Progenitor cell of endocrine pancreas (in vitro differentiated cells): ENCODE results near the gene RPTOR. TPM values are rescaled to one million over a fixed set of nuclear protein-coding genes. Genes with fewer than 3 reads are reported as not detected.

ENCODE experiments used
- DNase-seq: peaks from one replicate; pipeline ENCODE4 v3.0.0; 2021; ENCODE audit warnings: low spot score; ENCODE audit not compliant: unreplicated experiment
- H3K27ac Mint-ChIP-seq: 2 replicates; pipeline ENCODE4 v1.8.0; 2021; ENCODE audit warnings: mild to moderate bottlenecking, moderate library complexity, mixed read lengths
- H3K27me3 Mint-ChIP-seq: 2 replicates; pipeline ENCODE4 v1.8.0; 2021; ENCODE audit warnings: mixed read lengths
- H3K36me3 Mint-ChIP-seq: 2 replicates; pipeline ENCODE4 v1.8.0; 2022; ENCODE audit warnings: mixed read lengths; ENCODE audit not compliant: insufficient read depth
- H3K4me1 Mint-ChIP-seq: 2 replicates; pipeline ENCODE4 v1.8.0; 2021; ENCODE audit warnings: low read depth, mixed read lengths
- H3K4me3 Mint-ChIP-seq: 2 replicates; pipeline ENCODE4 v1.8.0; 2021; ENCODE audit warnings: low read depth, mild to moderate bottlenecking, moderate library complexity, mixed read lengths
- H3K9me3 Mint-ChIP-seq: 2 replicates; pipeline ENCODE4 v1.8.0; 2021; ENCODE audit warnings: low read depth, mixed read lengths
- CTCF ChIP-seq: fragments of 200-600 bp; sonication (generic); IDR thresholded peaks from one replicate; pipeline ENCODE4 v1.5.0; 2021; ENCODE audit warnings: antibody characterized with exemption, mild to moderate bottlenecking; ENCODE audit not compliant: unreplicated experiment
- total RNA-seq: library from RNA; stranded (reverse); gene quantifications from 2 replicates; pipeline ENCODE4 v1.2.1, GENCODE V29; 2021

The RPTOR gene
- total RNA-seq, 1 donor from 2014 or later, result 40.0 TPM

- no peak for DNase-seq
- Mint-ChIP-seq H3K4me1 (no peaks in the 10 kb centered on the region), H3K27me3 (no peaks in the 10 kb centered on the region), H3K9me3 (no peaks in the 10 kb centered on the region), H3K27ac (no peak overlapping the region), H3K36me3 (peaks cover 3% of the 10 kb centered on the region), H3K4me3 (no peak overlapping the region)
- TF ChIP-seq CTCF, result no peak
Observed at GRCh38 chr17:80936723-80937122, 392.1 kb downstream of the RPTOR start.

GRCh38 chr17:80937462-80938381 is 393.1 kb downstream of the RPTOR start:
- DNase-seq, result no peak
- Mint-ChIP-seq H3K27me3 (no peaks in the 10 kb centered on the region), H3K27ac (no peak overlapping the region), H3K9me3 (no peaks in the 10 kb centered on the region), H3K36me3 (peaks cover 5% of the 10 kb centered on the region), H3K4me1 (no peaks in the 10 kb centered on the region), H3K4me3 (no peak overlapping the region)
- no peak for TF ChIP-seq CTCF

GRCh38 chr17:80938556-80938955 is 393.9 kb downstream of the RPTOR start:
- H3K36me3 Mint-ChIP-seq, result peaks cover 5% of the 10 kb centered on the region
- DNase-seq, result no peak
- TF ChIP-seq CTCF, result no peak
- no peaks in the 10 kb centered on the region for H3K27me3 Mint-ChIP-seq
- no peaks in the 10 kb centered on the region for H3K4me1 Mint-ChIP-seq
- H3K27ac Mint-ChIP-seq, result no peak overlapping the region
- no peak overlapping the region for H3K4me3 Mint-ChIP-seq
- no peaks in the 10 kb centered on the region for H3K9me3 Mint-ChIP-seq

GRCh38 chr17:80939151-80940145 is 394.8 kb downstream of the RPTOR start:
- Mint-ChIP-seq H3K27ac (no peak overlapping the region), H3K27me3 (no peaks in the 10 kb centered on the region), H3K36me3 (peaks cover 5% of the 10 kb centered on the region), H3K4me1 (no peaks in the 10 kb centered on the region), H3K4me3 (no peak overlapping the region), H3K9me3 (no peaks in the 10 kb centered on the region)
- TF ChIP-seq CTCF, result no peak
- no peak for DNase-seq
